Erythroblast (primary cell): ENCODE results near the gene FPR2.

Experiments
- GATA1 ChIP-seq: IDR thresholded peaks from 2 replicates; pipeline ENCODE4 v1.6.1; 2011; ENCODE audit warnings: low read depth, mild to moderate bottlenecking, control low read depth, low read length, moderate library complexity
- POLR2A ChIP-seq: IDR thresholded peaks from 2 replicates; pipeline ENCODE4 v1.6.1; 2011; ENCODE audit warnings: mild to moderate bottlenecking, low read length

DNA sequence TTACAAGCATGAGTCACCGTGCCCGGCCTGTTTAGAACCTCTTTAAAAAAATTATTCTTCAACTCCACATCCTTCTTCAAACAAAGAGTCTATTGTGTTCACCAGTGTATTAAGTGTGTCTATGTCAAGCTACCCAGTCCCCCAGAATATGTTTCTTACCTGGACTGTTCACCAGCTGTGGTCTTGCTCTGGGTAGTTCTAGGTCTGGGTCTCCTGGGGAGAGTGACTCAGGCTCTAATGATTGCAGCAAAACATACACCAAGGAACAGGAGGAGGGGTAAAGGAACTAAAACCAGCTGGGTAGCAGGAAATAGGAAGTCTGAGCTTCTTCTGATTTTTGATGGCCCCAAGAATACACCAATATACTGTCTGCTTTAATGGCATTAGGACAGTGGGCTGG is 9.3 kb upstream of the FPR2 start, which contains the start of gene FPR1:
- TF ChIP-seq POLR2A: no peak
- TF ChIP-seq GATA1: no peak
